Measurements from ENCODE around the gene SIX1. TPM values are rescaled to one million over a fixed set of nuclear protein-coding genes. Genes with fewer than 3 reads are reported as not detected.

The SIX1 gene
- total RNA-seq, 1 experiment from 2014 or later = 7.4 TPM

- Histone ChIP-seq H3K4me3 (ENCODE audit: low read depth in 2 of 2, low read length in 2 of 2) (no peak overlapping the region), H3K36me3 (ENCODE audit: control insufficient read depth, insufficient read depth, low read length) (no peaks in the 10 kb centered on the region), H3K4me1 (ENCODE audit: control insufficient read depth, insufficient read depth, low read length) (peaks cover 14% of the 10 kb centered on the region), H3K27me3 (ENCODE audit: control insufficient read depth, insufficient read depth, low read length) (no peaks in the 10 kb centered on the region), H3K27ac (ENCODE audit: low read length) (no peak overlapping the region), H3K9me3 (ENCODE audit: control insufficient read depth, insufficient read depth, low read depth, low read length) (no peaks in the 10 kb centered on the region)
- no peak for TF ChIP-seq TCF7L2 (IDR thresholded peaks at IDR 0.05; ENCODE audit: low read depth, low read length)
- intact Hi-C loops (cut with micrococcal nuclease; ENCODE audit: unreplicated experiment) (no loop called here), in situ Hi-C loops (cut with HindIII; ENCODE audit: low pct_unique_long_range_greater_than_20kb, low sequenced_read_pairs) (no loop called here)
- CTCF ChIA-PET = no interaction called here
- POLR2A ChIA-PET = no interaction called here
- BruUV-seq (replicated peaks) = no TSS peak
- ATAC-seq = no peak
- DNase-seq (ENCODE audit: low read depth, low spot score) = no peak
These were observed 31.0 kb downstream of the SIX1 start for GRCh38 chr14:60618241-60618640.

GRCh38 chr14:60616461-60616959 is 32.8 kb downstream of the SIX1 start:
- POLR2A ChIA-PET = no interaction called here
- Histone ChIP-seq H3K27ac (ENCODE audit: low read length) (0 out of 2 replicates have a peak overlapping the region, but pooled peaks have one; percentile 48), H3K4me3 (ENCODE audit: low read depth in 2 of 2, low read length in 2 of 2) (no peak overlapping the region), H3K9me3 (ENCODE audit: control insufficient read depth, insufficient read depth, low read depth, low read length) (no peaks in the 10 kb centered on the region), H3K36me3 (ENCODE audit: control insufficient read depth, insufficient read depth, low read length) (no peaks in the 10 kb centered on the region), H3K4me1 (ENCODE audit: control insufficient read depth, insufficient read depth, low read length) (peaks cover 14% of the 10 kb centered on the region), H3K27me3 (ENCODE audit: control insufficient read depth, insufficient read depth, low read length) (no peaks in the 10 kb centered on the region)
- TF ChIP-seq TCF7L2 (IDR thresholded peaks at IDR 0.05; ENCODE audit: low read depth, low read length) = no peak
- TF ChIP-seq SIN3A (IDR thresholded peaks at IDR 0.05; ENCODE audit: borderline replicate concordance, insufficient read depth, low read depth, low read length) = no peak
- TF ChIP-seq REST (IDR thresholded peaks at IDR 0.05; ENCODE audit: insufficient read depth in 1 of 2, low read depth in 2 of 2, low read length in 1 of 2) = no peak
- no peak for TF ChIP-seq CTCF (IDR thresholded peaks at IDR 0.05)
- TF ChIP-seq POLR2AphosphoS5 (IDR thresholded peaks at IDR 0.05; ENCODE audit: low read depth, low read length) = no peak
- CTCF ChIA-PET = no interaction called here
- BruUV-seq (replicated peaks) = no TSS peak
- in situ Hi-C loops (cut with HindIII; ENCODE audit: low pct_unique_long_range_greater_than_20kb, low sequenced_read_pairs) = no loop called here
- ATAC-seq (no peak), DNase-seq (ENCODE audit: low read depth, low spot score) (no peak)
- intact Hi-C loops (cut with micrococcal nuclease; ENCODE audit: unreplicated experiment) = no loop called here

- TF ChIP-seq REST (IDR thresholded peaks at IDR 0.05; ENCODE audit: insufficient read depth in 1 of 2, low read depth in 2 of 2, low read length in 1 of 2) (no peak), CTCF (IDR thresholded peaks at IDR 0.05) (no peak), POLR2AphosphoS5 (IDR thresholded peaks at IDR 0.05; ENCODE audit: low read depth, low read length) (no peak), SIN3A (IDR thresholded peaks at IDR 0.05; ENCODE audit: borderline replicate concordance, insufficient read depth, low read depth, low read length) (no peak), TCF7L2 (IDR thresholded peaks at IDR 0.05; ENCODE audit: low read depth, low read length) (no peak)
- Histone ChIP-seq H3K27me3 (ENCODE audit: control insufficient read depth, insufficient read depth, low read length) (no peaks in the 10 kb centered on the region), H3K36me3 (ENCODE audit: control insufficient read depth, insufficient read depth, low read length) (no peaks in the 10 kb centered on the region), H3K27ac (ENCODE audit: low read length) (no peak overlapping the region), H3K4me3 (ENCODE audit: low read depth in 2 of 2, low read length in 2 of 2) (no peak overlapping the region), H3K9me3 (ENCODE audit: control insufficient read depth, insufficient read depth, low read depth, low read length) (no peaks in the 10 kb centered on the region; the same call in 1 of the 2 replicates), H3K4me1 (ENCODE audit: control insufficient read depth, insufficient read depth, low read length) (no peaks in the 10 kb centered on the region)
- in situ Hi-C loops (cut with HindIII; ENCODE audit: low pct_unique_long_range_greater_than_20kb, low sequenced_read_pairs) (no loop called here), intact Hi-C loops (cut with micrococcal nuclease; ENCODE audit: unreplicated experiment) (no loop called here)
- ChIA-PET POLR2A (no interaction called here), CTCF (no interaction called here)
- DNase-seq (ENCODE audit: low read depth, low spot score) (no peak), ATAC-seq (no peak)
- no TSS peak for BruUV-seq (replicated peaks)
These were observed 47.0 kb downstream of the SIX1 start for GRCh38 chr14:60602291-60602690.
